Keratinocyte (primary cell): ENCODE results near the gene KLHL29. TPM values are rescaled to one million over a fixed set of nuclear protein-coding genes. Genes with fewer than 3 reads are reported as not detected.

Experiments used
- DNase-seq: peaks from one replicate; pipeline ENCODE4 v3.0.0-alpha.2; 2011; ENCODE audit warnings: low read depth, missing footprints, low spot score
- FAIRE-seq: peaks from 2 replicates; lab custom pipeline; 2011; peaks lifted over from hg19 to GRCh38; lab: Jason Lieb, UNC
- H2AFZ ChIP-seq: 2 replicates; pipeline ENCODE4 v1.6.0; 2012; ENCODE audit warnings: low read length, control low read depth, inconsistent platforms; ENCODE audit not compliant: control insufficient read depth
- H3K27ac ChIP-seq: 2 replicates; pipeline ENCODE4 v1.5.1; 2011; ENCODE audit warnings: low read length; ENCODE audit not compliant: control insufficient read depth, insufficient read depth
- H3K27me3 ChIP-seq: 3 replicates; pipeline ENCODE4 v1.6.0; 2011; ENCODE audit warnings: low read length; ENCODE audit not compliant: control insufficient read depth, insufficient read depth; ENCODE audit errors: extremely low read depth
- H3K36me3 ChIP-seq, 2 experiments: 2 replicates in 1 of 2; 3 replicates in 1 of 2; pipeline ENCODE4 v1.5.1; 2011; ENCODE audit warnings: low read length in 2 of 2, mild to moderate bottlenecking in 1 of 2; ENCODE audit not compliant: control insufficient read depth in 2 of 2, insufficient read depth in 2 of 2; ENCODE audit errors: extremely low read depth in 1 of 2
- H3K4me1 ChIP-seq: 3 replicates; pipeline ENCODE4 v1.5.1; 2011; ENCODE audit warnings: low read length; ENCODE audit not compliant: control insufficient read depth, insufficient read depth; ENCODE audit errors: extremely low read depth
- H3K4me2 ChIP-seq: 3 replicates; pipeline ENCODE4 v1.6.0; 2011; ENCODE audit warnings: low read depth, low read length; ENCODE audit not compliant: control insufficient read depth, insufficient read depth; ENCODE audit errors: extremely low read depth
- H3K4me3 ChIP-seq, 3 experiments: fragments of 200-600 bp in 1 of 3; sonication (generic) in 1 of 3; 2 replicates in 2 of 3; 3 replicates in 1 of 3; pipeline ENCODE4 v1.5.1; 2011 to 2016; ENCODE audit warnings: low read length in 3 of 3, mild to moderate bottlenecking in 3 of 3, control low read depth in 2 of 3, inconsistent platforms in 1 of 3, low read depth in 1 of 3, mixed read lengths in 1 of 3, mixed run types in 1 of 3, moderate library complexity in 1 of 3; ENCODE audit not compliant: control insufficient read depth in 2 of 3, insufficient read depth in 2 of 3; ENCODE audit errors: extremely low read depth in 1 of 3
- H3K79me2 ChIP-seq: 2 replicates; pipeline ENCODE4 v1.6.0; 2012; ENCODE audit warnings: low read length; ENCODE audit not compliant: control insufficient read depth, insufficient read depth
- H3K9ac ChIP-seq: 3 replicates; pipeline ENCODE4 v1.6.0; 2011; ENCODE audit warnings: low read length; ENCODE audit not compliant: control insufficient read depth, insufficient read depth; ENCODE audit errors: extremely low read depth
- H3K9me1 ChIP-seq: 3 replicates; pipeline ENCODE4 v1.6.0; 2011; ENCODE audit warnings: low read length; ENCODE audit not compliant: control insufficient read depth, insufficient read depth; ENCODE audit errors: extremely low read depth
- H3K9me3 ChIP-seq: 2 replicates; pipeline ENCODE4 v1.5.1; 2012; ENCODE audit warnings: low read depth, low read length; ENCODE audit not compliant: control insufficient read depth
- H4K20me1 ChIP-seq: 3 replicates; pipeline ENCODE4 v1.6.0; 2011; ENCODE audit warnings: low read length; ENCODE audit not compliant: control insufficient read depth, insufficient read depth; ENCODE audit errors: extremely low read depth
- CTCF ChIP-seq, 3 experiments: IDR thresholded peaks in 1 of 3; conservative IDR thresholded peaks in 1 of 3; optimal IDR thresholded peaks in 1 of 3; 2 replicates in 2 of 3; 3 replicates in 1 of 3; pipeline versions ENCODE3 to v1.5.1; 2011; ENCODE audit warnings: low read length in 3 of 3, mild to moderate bottlenecking in 3 of 3, moderate library complexity in 2 of 3, control low read depth in 1 of 3, inconsistent platforms in 1 of 3; ENCODE audit not compliant: insufficient read depth in 2 of 3; ENCODE audit errors: extremely low read depth in 1 of 3
- EZH2 ChIP-seq: IDR thresholded peaks from one replicate; pipeline ENCODE4 v1.6.1; 2012; ENCODE audit warnings: inconsistent platforms, mild to moderate bottlenecking, low read length, moderate library complexity
- dilution Hi-C: fragments of 300-500 bp; cut with MboI; formaldehyde crosslinking; loops from one replicate; pipeline ENCODE4 v1.7.0; 2020; ENCODE audit warnings: low sequenced_read_pairs; ENCODE audit not compliant: extremely low pct_ligation_motif_present
- polyA plus RNA-seq, 5 experiments: library from polyadenylated mRNA; depleted of rRNA in 3 of 5; stranded (reverse) in 3 of 5; stranded (forward) in 1 of 5; unstranded in 1 of 5; fragments of >200 nt; gene quantifications; 1 replicate in 1 of 5; 2 replicates in 3 of 5; 3 replicates in 1 of 5; pipeline versions ENCODE4 v1.2.1 to v1.2.3, GENCODE V29; 2011 to 2012; ENCODE audit warnings: missing spikeins in 2 of 5, low read depth in 1 of 5, low replicate concordance in 1 of 5

The KLHL29 gene
- polyA plus RNA-seq, 1 donor (not counting 4 experiments of a cell fraction or from before 2014, with no cell fraction given) = 4.7 TPM

- no peak for TF ChIP-seq EZH2
- TF ChIP-seq CTCF (optimal IDR thresholded peaks at IDR 0.05 in 1 of 3, IDR thresholded peaks at IDR 0.05 in 1 of 3, conservative IDR thresholded peaks at IDR 0.05 in 1 of 3; ENCODE audit: extremely low read depth in 1 of 3, insufficient read depth in 2 of 3, low read length in 3 of 3) = no peak
- H3K4me1 ChIP-seq = peaks cover 29% of the 10 kb centered on the region
- no peaks in the 10 kb centered on the region for H3K27me3 ChIP-seq
- H2AFZ ChIP-seq = no peak overlapping the region
- no peak overlapping the region for H3K27ac ChIP-seq
- H4K20me1 ChIP-seq = peaks cover 8% of the 10 kb centered on the region
- no peaks in the 10 kb centered on the region for H3K36me3 ChIP-seq
- FAIRE-seq = no peak
- H3K9me3 ChIP-seq = no peaks in the 10 kb centered on the region
- H3K9ac ChIP-seq = no peak overlapping the region
- dilution Hi-C loops = no loop called here
- H3K79me2 ChIP-seq = peaks cover 23% of the 10 kb centered on the region
- no peak for DNase-seq
- H3K4me3 ChIP-seq = no peak overlapping the region
- H3K4me2 ChIP-seq = no peak overlapping the region
- peaks cover 4% of the 10 kb centered on the region for H3K9me1 ChIP-seq
Measured at GRCh38 chr2:23397478-23397877, 12.5 kb downstream of the KLHL29 start.

- Histone ChIP-seq H4K20me1 (peaks cover 2% of the 10 kb centered on the region), H3K4me3 (no peak overlapping the region), H3K9me1 (peaks cover 5% of the 10 kb centered on the region), H3K27me3 (no peaks in the 10 kb centered on the region), H3K4me1 (peaks cover 38% of the 10 kb centered on the region), H3K79me2 (peaks cover 18% of the 10 kb centered on the region), H3K9ac (no peak overlapping the region), H3K27ac (no peak overlapping the region), H3K4me2 (no peak overlapping the region), H3K9me3 (no peaks in the 10 kb centered on the region), H2AFZ (no peak overlapping the region), H3K36me3 (no peaks in the 10 kb centered on the region)
- peak in 1 of 3 experiments; percentile 15 for TF ChIP-seq CTCF (optimal IDR thresholded peaks at IDR 0.05 in 1 of 3, IDR thresholded peaks at IDR 0.05 in 1 of 3, conservative IDR thresholded peaks at IDR 0.05 in 1 of 3; ENCODE audit: extremely low read depth in 1 of 3, insufficient read depth in 2 of 3, low read length in 3 of 3)
- no peak for TF ChIP-seq EZH2
- FAIRE-seq (no peak), DNase-seq (no peak)
- dilution Hi-C loops = no loop called here
Measured at GRCh38 chr2:23399674-23400261, 14.8 kb downstream of the KLHL29 start.
